Prostate gland (tissue), 2 donors: ENCODE measurements around the gene PTGES. TPM values are rescaled to one million over a fixed set of nuclear protein-coding genes. Genes with fewer than 3 reads are reported as not detected.

Experiments used
- DNase-seq: peaks from one replicate; pipeline ENCODE4 v3.0.0-alpha.2; 2019; ENCODE audit warnings: low spot score
- H3K27ac ChIP-seq, 2 donors: fragments of 200-600 bp; sonication (generic); 2 replicates each; pipeline ENCODE4 v1.5.1; 2017 to 2019
- H3K27me3 ChIP-seq: fragments of 200-600 bp; sonication (generic); replicated peaks from 2 replicates; pipeline ENCODE4 v1.5.1; 2019; ENCODE audit not compliant: insufficient read depth
- H3K36me3 ChIP-seq, 2 donors: fragments of 200-600 bp; sonication (generic); 1 replicate in 1 of 2; 2 replicates in 1 of 2; pipeline versions ENCODE4 v1.5.1 to v1.8.1; 2017 to 2019
- H3K4me1 ChIP-seq: fragments of 200-600 bp; sonication (generic); replicated peaks from 2 replicates; pipeline ENCODE4 v1.5.1; 2019
- H3K4me3 ChIP-seq, 2 donors: fragments of 200-600 bp; sonication (generic); 2 replicates each; pipeline ENCODE4 v1.5.1; 2017 to 2019
- H3K9me3 ChIP-seq: fragments of 200-600 bp; sonication (generic); 2 replicates; pipeline ENCODE4 v1.5.1; 2017
- POLR2A ChIP-seq: fragments of 450-650 bp; IDR thresholded peaks from one replicate; pipeline ENCODE4 v1.6.1; 2016; ENCODE audit warnings: antibody characterized with exemption, mild to moderate bottlenecking
- POLR2AphosphoS5 ChIP-seq: sonication (generic); formaldehyde crosslinking; IDR thresholded peaks from one replicate; pipeline ENCODE4 v1.6.1; 2017; ENCODE audit warnings: antibody characterized with exemption
- WGBS: methylation state at CpG from one replicate; pipeline ENCODE4 v1.1.5; 2018; 5-methylcytosine and 5-hydroxymethylcytosine counted together
- intact Hi-C: fragments of 100-400 bp; cut with DNase I; formaldehyde crosslinking; loops from one replicate; pipeline ENCODE4 v1.14.2; 2022
- total RNA-seq, 2 donors: library from RNA; depleted of rRNA; stranded (reverse); fragments of >200 nt; gene quantifications; one replicate each; pipeline ENCODE4 v1.1.0, GENCODE V29; 2016
- TF ChIP-seq, protein P1 (sequence below), 4 experiments: fragments of 200-600 bp in 2 of 4; fragments of 450-650 bp in 2 of 4; sonication (generic) in 2 of 4; IDR thresholded peaks; 1 replicate in 3 of 4; 2 replicates in 1 of 4; pipeline ENCODE4 v1.5.1; 2016 to 2019; ENCODE audit warnings: antibody characterized with exemption in 4 of 4, mild to moderate bottlenecking in 2 of 4, moderate library complexity in 2 of 4

PTGES gene
- total RNA-seq, 2 donors from 2014 or later: 3.9 to 19.9 TPM

DNA sequence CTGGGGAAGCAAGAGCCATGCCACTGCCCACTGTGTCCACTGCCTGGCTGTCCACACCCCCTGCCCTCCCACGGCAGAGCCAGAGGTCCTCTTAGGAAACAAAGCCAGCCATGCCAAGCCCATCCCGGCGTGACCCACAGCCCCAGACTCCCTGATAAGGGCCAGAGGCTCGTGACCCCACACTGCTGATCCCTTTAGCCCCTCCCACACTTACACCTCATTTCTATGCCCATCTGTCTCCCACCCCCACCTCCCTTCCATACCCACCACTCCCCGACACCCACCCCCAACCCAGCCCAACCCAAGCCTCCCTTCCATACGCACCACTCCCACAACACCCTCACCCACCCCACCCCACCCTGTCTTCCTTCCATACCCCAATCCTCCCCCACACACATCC is 17.3 kb downstream of the PTGES start:
- WGBS: 80% methylated on average over 6 of the region's 6 CpGs
- no peak for DNase-seq

DNA sequence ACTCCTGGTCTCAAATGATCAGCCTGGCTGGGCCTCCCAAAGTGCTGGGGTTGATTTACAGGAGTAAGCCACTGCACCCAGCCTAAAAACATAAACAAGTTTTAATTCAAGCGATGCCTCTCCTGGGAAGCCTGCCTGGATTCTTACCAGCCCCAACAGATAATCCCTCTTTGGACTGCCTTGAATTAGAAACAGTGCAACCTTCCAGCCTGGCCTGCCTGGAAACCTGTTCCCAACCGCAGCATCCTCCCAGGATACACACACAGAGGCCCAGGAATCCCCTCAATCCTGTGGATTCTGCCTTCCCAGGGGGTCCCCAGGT is 19.2 kb downstream of the PTGES start:
- H3K4me1 ChIP-seq: no peaks in the 10 kb centered on the region
- intact Hi-C loops: no loop called here

More for the DNA sequence above, 17.3 kb downstream of the PTGES start:
- no peaks in the 10 kb centered on the region for H3K36me3 ChIP-seq
- no peaks in the 10 kb centered on the region for H3K27me3 ChIP-seq
- intact Hi-C loops: no loop called here
- H3K4me1 ChIP-seq: no peaks in the 10 kb centered on the region
- H3K9me3 ChIP-seq: no peaks in the 10 kb centered on the region
- no peak overlapping the region for H3K4me3 ChIP-seq
- TF ChIP-seq, protein P1, sequence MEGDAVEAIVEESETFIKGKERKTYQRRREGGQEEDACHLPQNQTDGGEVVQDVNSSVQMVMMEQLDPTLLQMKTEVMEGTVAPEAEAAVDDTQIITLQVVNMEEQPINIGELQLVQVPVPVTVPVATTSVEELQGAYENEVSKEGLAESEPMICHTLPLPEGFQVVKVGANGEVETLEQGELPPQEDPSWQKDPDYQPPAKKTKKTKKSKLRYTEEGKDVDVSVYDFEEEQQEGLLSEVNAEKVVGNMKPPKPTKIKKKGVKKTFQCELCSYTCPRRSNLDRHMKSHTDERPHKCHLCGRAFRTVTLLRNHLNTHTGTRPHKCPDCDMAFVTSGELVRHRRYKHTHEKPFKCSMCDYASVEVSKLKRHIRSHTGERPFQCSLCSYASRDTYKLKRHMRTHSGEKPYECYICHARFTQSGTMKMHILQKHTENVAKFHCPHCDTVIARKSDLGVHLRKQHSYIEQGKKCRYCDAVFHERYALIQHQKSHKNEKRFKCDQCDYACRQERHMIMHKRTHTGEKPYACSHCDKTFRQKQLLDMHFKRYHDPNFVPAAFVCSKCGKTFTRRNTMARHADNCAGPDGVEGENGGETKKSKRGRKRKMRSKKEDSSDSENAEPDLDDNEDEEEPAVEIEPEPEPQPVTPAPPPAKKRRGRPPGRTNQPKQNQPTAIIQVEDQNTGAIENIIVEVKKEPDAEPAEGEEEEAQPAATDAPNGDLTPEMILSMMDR (IDR thresholded peaks at IDR 0.05): no peak
- no peak for TF ChIP-seq POLR2A
- TF ChIP-seq POLR2AphosphoS5: no peak
- no peak overlapping the region for H3K27ac ChIP-seq

DNA sequence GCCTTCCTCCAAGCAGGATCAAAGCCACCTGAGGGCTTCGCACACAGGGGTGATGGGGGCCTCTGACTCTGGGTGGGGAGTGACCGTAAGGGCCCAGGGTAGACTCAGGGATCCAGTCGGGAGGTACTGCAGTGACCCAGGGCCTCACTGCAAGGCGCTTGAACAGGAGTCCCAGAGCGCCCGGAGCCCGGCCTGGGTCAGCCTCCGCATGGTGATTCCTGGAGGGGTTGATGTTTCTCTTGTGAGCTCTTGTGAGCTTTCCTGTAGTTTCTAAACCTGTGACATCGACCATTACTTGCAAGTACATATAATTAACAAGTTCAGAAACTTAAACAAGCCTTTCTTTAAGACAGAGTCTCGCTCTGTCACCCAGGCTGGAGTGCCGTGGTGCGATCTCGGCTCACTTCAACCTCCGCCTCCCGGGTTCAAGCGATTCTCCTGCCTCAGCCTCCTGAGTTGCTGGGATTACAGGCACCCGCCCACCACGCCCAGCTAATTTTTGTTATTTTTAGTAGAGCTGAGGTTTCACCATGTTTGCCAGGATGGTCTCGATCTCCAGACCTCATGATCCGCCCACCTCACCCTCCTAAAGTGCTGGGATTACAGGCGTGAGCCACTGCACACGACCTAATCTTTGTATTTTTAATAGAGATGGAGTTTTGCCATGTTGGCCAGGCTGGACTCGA is 19.8 kb downstream of the PTGES start:
- intact Hi-C loops: no loop called here
- no peak for DNase-seq
- 87% methylated on average over 23 of the region's 23 CpGs for WGBS

More for the DNA sequence above, 19.2 kb downstream of the PTGES start:
- TF ChIP-seq POLR2AphosphoS5: no peak
- TF ChIP-seq, protein P1 (IDR thresholded peaks at IDR 0.05): no peak
- TF ChIP-seq POLR2A: no peak
- Histone ChIP-seq H3K4me3 (no peak overlapping the region), H3K27ac (no peak overlapping the region), H3K27me3 (no peaks in the 10 kb centered on the region), H3K36me3 (no peaks in the 10 kb centered on the region), H3K9me3 (no peaks in the 10 kb centered on the region)
- DNase-seq: no peak
- WGBS: 88% methylated on average over 2 of the region's 2 CpGs

DNA sequence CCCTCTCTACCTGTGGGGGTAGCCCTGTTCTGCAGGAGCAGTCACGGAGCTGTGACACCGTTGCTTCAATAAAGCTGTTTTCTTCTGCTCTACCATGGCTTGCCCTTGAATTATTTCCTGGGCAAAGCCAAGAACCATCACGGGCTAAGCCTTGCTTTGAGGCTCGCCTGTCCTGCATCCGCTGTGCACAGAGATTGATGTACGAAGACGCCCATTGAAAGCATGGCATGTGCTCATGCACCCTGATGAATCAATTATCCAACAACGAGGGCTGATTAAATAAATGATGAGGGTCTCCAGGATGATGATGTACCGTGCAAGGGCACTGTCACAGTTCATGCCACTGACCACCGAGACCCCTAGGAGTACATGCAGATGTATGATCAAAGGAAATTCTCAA is 20.7 kb downstream of the PTGES start:
- no peak for TF ChIP-seq POLR2A
- Histone ChIP-seq H3K9me3 (no peaks in the 10 kb centered on the region), H3K27ac (no peak overlapping the region), H3K36me3 (no peaks in the 10 kb centered on the region), H3K27me3 (no peaks in the 10 kb centered on the region), H3K4me1 (no peaks in the 10 kb centered on the region), H3K4me3 (no peak overlapping the region)
- WGBS: 72% methylated on average over 10 of the region's 10 CpGs
- intact Hi-C loops: no loop called here
- no peak for DNase-seq

More for the DNA sequence above, 19.8 kb downstream of the PTGES start:
- TF ChIP-seq POLR2A (no peak), POLR2AphosphoS5 (no peak)
- TF ChIP-seq, protein P1 (IDR thresholded peaks at IDR 0.05): no peak
- Histone ChIP-seq H3K9me3 (no peaks in the 10 kb centered on the region), H3K27ac (no peak overlapping the region), H3K27me3 (no peaks in the 10 kb centered on the region), H3K4me3 (no peak overlapping the region), H3K36me3 (no peaks in the 10 kb centered on the region), H3K4me1 (no peaks in the 10 kb centered on the region)

DNA sequence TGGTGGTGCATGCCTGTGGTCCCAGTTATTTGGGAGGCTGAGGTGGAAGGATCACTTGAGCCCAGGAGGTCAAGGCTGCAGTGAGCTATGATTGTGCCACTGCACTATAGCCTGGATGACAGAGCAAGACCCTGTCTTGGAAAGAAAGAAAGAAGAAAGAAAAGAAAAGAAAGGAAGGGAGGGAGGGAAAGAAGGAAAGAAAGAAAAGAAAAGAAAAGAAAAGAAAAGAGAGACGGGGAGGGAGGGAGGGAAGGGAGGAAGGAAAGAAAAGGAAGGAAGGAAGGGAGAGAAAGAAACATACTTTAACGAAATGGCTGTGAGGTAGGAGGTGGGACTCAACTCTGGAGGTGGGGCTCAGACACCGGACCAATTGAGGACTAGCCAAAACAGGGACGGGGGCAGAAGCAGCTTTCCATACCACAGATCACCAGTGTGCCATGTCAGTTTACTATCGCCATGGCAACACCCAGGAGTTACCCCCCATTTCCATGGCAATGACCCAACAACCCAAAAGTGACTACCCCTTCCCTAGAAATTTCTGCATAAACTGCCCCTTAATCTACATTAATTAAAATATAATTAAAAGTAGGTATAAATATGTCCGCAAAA is 21.3 kb downstream of the PTGES start:
- Histone ChIP-seq H3K9me3 (no peaks in the 10 kb centered on the region), H3K4me3 (no peak overlapping the region), H3K27me3 (no peaks in the 10 kb centered on the region), H3K36me3 (no peaks in the 10 kb centered on the region), H3K4me1 (no peaks in the 10 kb centered on the region), H3K27ac (no peak overlapping the region)
- intact Hi-C loops: no loop called here
- 43% methylated on average over 6 of the region's 6 CpGs for whole genome bisulfite sequencing
- no peak for DNase-seq
- no peak for TF ChIP-seq POLR2AphosphoS5
- TF ChIP-seq POLR2A: no peak
- TF ChIP-seq, protein P1 (IDR thresholded peaks at IDR 0.05): no peak
